Suppressor macrophage treated with lipopolysaccharide for 4 hours (primary cell): Measurements from ENCODE around the gene ADPGK.
A peak's percentile ranks its signal among the peaks of the same experiment; 100 is the strongest.
"Not testable (repeated sequence)": the region's sequence is repeated elsewhere in the genome, so short reads cannot be mapped to it uniquely, and the experiment has no call there.

Experiments used
- DNase-seq: peaks from one replicate; pipeline ENCODE4 v3.0.0-alpha.2; 2020

ADPGK gene

DNA sequence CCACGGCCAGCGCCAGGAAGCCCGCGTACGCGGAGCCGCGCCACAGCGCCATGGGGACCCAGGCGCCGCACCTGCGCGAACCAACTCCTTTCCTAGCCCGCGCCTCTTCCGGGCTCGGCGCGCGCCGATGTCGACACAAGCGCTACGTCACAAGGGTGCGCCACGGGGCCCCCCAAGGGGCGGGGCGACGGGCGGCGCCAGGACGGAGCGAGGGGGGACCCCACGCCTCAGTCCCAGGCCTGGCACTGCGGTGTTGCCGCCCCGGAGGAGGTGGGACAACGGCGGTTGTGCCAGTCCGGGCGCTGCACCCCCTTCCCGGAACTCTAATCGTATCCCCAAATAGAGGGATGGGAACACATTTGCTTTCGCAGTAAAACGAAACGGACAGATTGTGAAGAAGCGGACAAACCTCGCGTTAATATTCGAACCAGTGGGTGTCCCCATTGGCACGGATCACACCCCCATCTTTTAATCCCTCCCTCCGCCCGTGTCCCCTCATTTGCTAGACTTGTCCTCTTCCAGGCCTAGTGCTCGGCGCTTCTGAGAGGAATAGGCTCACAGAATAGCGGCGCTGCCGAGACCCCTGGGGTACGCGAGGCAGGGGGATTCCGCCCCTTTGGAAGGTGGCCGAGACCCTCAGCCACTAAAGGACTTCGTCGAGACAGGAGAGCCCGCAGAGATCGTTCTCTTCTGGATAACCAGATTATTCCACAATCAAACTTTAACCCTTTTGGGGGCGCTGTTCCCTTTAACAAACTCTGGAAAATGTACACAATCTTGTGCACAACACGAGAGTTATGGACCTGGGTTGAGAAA is at the start of gene ADPGK:
Gene ADPGK (minus strand): TSS at position 119 of the 816 bp plus-strand sequence. CDS start 67 bp downstream, at position 52.
- DNase-seq, result peak; percentile 98

DNA sequence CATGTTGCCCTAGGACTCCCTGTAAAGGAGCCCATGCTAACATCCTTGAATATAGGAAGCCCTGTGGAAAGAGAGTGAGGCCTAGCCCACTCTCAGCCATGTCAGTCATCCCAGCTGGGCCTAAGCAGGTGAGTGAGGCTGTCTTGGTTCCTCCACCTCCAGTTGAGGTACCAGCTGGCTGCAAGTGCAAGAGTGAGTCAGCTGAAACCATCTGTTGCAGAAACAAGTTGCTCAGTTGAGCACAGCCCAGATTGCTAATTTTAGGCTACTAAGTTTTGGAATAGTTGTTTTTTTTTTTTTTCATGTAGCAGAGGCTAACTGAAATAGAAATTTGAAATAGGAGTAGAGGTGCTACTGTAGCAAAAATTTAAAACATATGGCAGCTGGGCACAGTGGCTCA is 43.7 kb upstream of the ADPGK start:
- no peak for DNase-seq

DNA sequence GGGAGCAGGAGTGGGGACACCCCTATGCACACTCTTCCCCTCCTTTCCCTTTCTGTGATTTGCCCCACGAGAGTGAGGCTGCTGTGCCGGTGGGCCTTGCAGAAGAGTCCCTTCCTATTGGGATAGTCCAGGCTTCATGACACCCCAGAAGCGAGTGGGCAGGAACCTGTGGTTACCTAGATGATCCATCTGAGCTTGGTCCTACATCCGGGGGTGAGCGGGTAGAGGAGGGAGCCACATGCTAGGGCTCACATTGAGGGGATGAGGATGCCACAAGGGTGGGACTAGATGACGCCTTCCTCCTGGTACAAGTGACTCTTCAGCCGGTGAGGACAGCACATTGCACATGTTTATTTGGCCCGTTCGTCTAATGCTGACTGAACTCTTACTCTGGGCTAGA is 43.1 kb upstream of the ADPGK start:
- no peak for DNase-seq

DNA sequence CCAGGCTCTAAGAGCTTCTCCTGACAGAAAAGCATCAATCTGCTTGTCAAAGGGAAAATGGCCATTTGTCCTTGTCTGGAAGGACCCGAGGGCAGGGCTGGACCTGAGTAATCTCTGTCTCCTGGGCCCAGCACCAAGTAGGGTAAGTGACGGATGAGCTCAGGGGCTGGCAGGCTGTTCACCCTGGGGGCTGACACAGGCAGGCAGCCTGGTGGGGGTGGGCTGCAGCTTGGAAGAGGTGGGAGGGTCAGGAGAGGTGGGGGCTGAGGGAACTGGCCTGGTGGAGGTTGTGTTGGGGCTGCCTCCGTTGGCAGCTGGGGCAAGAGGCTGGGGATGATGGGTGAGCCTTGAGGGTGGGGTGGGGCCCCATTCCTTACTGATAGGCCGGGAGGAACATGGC is 42.3 kb upstream of the ADPGK start:
- DNase-seq, result no peak

DNA sequence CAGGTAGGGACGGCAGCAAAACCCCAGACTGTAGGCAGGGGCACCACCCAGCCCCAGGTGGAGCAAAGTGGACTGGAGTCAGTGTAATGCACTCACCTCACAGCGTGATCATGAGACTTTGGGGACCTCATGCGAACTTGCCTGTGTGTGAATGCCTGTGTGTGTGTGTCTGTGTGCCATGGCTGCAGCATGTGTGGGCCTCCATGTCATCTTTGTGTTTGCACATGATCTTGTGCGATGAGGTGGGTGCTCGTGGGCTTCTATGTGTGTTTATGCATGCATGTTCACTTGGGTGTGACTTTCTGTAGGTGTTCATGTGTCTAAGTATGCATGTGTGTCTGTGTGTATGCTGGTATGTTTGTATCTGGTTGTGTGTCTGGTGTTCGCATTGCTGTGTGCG is 41.2 kb upstream of the ADPGK start:
- no peak for DNase-seq

DNA sequence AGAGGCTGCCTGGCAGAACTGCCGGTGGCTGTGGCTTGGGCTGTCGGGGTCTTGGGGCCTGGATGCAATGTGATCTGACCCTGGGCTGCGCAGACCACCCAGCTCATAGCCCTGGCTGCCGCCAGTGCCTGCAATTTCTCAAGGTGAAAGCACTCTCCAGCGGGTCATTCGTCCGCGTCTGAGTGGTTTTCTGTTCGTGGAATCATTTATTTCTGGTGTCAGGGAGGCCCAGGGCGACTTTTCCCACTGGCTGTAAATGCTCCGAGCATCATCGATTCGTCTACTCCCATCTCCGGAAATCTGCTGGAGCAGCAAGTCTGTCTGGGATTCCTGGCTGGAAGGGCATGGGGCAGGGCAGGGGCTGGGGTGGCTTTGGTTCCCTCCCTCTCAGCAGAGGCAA is 40.6 kb upstream of the ADPGK start:
- DNase-seq, result no peak

DNA sequence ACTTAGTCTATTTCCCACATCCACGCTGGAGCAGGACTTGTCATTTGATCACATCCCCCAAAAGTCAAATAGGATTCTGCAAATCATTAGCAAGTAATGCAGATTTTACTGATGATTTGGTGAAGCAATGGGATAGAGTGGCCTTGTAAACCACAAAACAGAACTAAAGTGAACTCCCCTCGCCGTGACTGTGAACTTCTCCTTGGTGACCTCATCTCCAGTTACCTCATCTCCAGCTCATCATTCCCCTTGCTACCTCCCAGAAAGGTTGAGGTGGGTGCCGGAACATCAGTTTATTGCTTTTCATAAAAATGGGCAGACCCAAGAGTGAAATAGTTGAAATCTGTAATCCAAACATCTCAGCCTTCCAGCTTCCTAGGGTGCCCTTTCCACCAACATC is 36.7 kb upstream of the ADPGK start:
- peak; percentile 40 for DNase-seq

DNA sequence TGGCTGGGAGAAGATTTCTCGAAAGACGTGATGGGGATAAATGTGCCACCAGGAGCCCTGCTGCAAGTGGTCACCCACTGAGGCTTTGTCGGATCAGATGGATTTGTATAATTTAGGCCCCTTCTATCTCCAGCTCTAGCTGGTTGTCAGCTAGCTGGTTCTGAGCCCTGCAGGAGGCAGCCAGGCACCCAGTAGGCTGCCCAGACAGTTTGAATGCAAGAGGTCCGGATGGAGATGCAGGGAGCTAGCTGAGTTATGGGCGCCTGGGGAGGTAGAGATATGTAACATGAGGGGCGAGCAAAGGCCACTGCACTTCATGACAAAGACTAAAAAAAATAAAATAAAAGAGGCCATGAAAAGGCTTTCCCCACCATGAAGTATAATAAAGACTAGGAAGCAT is 35.1 kb upstream of the ADPGK start:
- DNase-seq, result no peak

DNA sequence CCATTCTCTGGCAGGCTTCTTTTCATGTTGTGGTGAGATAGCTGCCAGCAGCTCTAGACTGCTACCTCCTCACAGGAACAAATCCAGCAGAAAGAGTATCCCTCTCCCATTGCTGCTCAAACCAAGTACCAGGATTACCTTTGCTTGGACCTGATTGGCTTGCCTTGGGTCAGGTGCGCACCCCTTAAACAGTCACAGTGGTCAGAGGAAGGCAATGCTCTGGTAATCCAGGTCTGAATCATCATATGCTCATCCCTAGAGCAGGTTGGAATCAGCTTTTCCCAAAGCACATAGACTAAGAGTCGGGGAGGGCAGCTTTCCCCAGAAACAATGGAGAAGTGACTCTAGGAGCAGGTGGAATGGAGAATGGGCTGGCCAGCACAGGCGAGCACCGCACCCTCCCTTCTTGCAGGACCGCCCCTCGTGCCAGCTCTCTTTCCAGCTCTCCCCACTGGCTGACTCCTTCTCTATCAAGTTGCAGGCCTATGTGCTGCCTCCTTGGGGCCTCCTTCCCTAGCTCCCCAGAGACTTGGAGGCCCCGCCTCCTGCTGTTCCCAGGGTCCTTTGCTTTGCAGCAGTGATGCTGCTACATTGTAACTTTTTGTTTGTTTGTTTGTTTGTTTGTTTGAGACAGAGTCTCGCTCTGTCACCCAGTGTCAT is 29.9 kb upstream of the ADPGK start:
- DNase-seq, result no peak

DNA sequence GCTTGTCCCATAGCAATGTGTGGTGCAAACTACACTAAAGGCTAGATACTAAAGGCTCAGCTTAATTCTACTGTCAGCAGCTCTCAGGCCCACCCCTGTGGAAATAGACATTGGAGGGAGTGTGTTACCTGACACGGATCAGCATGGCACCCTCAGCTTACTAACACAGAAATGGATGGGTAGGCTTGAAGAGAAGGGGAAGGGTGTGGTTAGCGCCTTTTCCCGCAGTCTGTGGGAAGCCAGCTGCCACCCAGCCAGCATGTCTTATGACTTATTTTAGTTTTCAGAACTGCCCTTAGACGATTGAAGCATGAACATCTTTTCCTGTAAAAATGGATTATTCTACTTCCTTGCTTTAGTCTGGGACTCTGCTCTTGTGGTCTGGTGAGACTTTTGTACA is 25.8 kb upstream of the ADPGK start:
- DNase-seq, result no peak

DNA sequence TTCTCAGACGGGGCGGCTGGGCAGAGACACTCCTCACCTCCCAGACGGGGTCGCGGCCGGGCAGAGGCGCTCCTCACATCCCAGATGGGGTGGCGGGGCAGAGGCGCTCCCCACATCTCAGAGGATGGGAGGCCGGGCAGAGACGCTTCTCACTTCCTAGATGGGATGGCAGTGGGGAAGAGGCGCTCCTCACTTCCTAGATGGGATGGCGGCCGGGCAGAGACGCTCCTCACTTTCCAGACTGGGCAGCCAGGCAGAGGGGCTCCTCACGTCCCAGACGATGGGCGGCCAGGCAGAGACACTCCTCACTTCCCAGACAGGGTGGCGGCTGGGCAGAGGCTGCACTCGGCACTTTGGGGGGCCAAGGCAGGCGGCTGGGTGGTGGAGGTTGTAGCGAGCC is 23.8 kb upstream of the ADPGK start:
- not testable (repeated sequence) for DNase-seq

DNA sequence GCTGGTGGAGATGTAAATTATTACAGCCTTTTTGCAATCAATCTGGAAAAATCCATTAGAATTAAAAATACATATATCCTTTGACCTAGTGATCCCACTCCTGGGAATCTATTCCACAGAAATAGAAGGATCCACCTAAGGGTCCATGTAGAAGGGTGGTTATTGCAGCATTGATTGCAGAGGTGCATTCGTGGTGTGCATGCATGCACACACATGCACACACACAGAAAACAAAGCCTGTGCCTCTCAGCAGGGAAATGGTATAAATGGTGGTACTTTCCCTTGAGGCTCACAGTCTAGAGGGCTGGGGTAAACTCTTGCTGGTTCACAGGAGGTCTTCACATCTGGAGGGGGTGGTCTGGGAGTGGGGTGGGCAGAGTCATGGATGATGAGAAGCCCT is 19.4 kb upstream of the ADPGK start:
- no peak for DNase-seq

DNA sequence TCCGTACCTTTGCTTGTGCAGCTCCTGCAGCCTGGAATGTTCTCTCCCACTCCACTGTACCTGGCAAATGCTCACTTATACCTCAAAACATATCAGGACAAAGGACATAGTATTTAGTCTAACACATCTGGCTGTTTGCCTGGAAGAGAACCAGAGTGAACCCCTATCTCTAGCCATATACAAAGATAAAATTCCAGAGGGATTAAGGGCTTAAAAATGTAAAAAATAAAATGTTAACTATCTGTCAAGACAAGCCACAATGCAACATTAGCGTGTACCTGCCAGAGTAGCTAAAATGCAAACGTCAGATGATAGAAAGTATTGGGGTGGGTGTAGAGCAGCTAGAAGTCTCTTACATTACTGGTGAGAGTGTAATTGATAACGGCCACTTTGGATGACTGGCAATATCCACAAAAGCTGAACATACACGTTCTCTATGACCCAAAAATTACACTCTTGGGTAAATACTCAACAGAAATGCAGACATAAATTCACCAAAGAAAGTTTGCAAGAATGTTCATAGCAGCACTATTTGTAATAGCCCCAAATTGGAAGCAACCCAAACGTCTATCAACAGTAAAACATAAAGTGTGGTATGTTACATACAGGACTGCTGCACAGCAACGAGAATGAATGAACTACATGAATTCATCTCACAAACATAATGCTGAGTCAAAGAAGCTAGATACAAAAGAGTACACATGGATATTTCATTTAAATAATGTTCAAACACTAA is 18.2 kb upstream of the ADPGK start:
- DNase-seq, result no peak

DNA sequence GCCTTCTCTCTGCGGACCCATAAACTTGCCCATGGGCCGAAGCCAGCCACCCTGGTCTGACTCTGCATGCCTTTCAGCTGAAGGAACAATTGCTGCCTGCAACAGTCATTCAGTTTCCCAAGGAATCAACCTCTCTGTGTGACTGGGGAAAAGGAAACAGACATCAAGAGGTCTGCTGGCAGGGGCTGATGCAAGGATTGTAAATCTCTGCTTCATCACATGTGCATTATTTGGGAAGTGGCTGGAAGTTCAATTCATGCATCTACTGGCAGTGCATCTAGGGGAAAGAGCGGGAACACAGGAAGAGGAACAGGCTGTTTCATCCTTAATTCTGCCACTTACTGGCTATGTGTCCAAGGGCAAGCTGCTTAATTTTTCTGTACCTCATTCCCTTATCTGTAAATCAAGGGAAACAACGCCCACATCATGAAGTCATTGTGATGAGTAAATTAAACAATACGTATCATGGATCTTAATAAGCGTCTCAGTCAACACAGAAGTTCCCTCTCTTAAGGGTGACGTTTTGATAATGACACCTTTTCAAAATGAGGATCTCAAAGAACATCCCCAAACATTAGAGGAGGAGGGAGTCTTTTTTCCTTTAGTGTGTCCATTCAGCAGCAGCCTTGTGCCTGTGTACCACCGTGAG is 17.4 kb upstream of the ADPGK start:
- DNase-seq, result peak; percentile 61

DNA sequence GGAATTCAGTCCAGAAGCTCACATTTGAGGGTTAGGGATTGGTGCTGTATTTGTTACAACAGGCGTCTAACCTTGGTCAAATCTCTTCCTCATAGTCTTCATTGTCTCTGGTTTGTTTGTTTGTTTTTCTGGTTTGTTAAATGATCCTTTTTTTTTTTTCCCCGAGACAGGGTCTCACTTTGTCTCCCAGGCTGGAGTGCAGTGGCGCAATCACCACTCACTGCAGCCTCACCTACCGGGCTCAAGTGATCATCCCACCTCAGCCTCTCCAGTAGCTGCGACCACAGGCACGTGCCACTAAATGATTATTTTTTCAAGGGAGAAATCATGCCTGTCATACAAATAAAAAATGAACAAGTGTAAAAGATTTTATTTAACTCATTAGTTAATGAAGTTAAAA is 14.3 kb upstream of the ADPGK start:
- DNase-seq, result no peak

DNA sequence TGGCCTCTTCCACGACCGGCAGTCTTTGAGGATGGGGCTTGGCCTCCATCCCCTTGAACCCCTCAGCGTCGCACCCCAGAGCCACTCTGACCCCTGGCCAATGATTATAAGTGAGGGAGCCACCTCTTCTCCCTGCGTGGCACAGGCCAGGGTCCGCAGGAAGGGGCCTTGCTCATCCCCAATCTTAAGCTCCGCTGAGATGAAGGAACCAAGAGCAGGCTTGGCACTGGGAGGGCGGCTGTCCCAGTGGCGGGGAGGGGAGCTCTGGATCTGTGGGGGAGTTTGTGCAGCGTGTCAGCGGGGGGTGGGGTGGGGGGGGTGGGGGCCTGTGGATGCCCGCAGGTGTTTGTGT is 13.8 kb upstream of the ADPGK start:
- no peak for DNase-seq

DNA sequence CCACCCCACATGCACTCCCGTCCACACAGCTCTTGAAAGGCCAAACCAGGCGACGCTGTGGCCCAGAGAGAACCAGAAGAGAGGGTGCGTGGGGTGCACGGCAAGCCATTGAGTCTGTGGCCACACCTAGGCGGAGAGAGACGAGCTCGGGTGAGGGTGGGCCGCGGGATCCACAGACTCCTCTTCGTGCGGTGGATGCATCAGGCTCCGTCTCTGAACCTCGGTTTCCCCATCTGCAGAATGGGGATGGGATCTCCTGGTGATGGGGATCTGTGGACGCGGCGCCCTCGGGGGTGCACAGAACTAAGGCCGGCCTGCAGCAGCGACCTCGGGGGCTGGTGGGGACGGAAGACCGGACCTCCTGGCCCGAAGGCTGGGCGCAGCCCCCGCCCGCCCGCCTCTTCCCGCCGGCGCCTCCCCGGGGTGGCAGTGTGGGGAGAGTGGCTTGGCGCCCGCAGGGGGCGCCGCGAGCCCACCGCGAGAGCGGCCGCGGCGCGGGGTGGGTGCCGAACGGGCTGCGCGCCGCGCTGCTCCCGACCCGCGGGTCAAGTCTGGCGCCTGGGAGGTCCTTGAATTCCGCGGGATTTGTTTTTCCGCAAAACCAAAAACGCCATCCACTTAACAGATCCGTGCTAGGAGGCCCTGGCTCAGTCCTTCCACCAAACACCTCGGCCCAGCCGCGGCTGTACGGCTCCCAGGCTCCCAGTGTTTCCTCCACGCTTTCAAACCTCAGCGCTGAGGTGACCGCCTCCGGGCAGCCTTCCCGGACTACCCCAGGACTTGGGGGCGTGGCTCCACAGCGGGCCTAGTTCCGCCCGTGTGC is 13.2 kb upstream of the ADPGK start:
- DNase-seq, result peak; percentile 62

DNA sequence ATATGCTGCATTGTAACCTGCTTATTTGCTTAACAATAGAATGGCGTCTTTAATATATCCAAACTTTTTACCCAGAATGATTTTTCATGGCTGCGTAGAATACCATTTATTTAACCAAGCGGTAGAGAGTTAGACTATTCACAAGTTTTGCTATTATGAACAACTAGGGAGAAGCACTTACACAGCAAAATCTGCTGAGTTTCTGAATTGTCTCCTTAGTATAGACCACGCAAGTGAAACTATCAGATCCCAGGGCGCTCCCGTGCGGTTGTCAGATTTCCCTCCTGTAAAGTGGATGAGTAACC is 12.6 kb upstream of the ADPGK start:
- peak; percentile 44 for DNase-seq

DNA sequence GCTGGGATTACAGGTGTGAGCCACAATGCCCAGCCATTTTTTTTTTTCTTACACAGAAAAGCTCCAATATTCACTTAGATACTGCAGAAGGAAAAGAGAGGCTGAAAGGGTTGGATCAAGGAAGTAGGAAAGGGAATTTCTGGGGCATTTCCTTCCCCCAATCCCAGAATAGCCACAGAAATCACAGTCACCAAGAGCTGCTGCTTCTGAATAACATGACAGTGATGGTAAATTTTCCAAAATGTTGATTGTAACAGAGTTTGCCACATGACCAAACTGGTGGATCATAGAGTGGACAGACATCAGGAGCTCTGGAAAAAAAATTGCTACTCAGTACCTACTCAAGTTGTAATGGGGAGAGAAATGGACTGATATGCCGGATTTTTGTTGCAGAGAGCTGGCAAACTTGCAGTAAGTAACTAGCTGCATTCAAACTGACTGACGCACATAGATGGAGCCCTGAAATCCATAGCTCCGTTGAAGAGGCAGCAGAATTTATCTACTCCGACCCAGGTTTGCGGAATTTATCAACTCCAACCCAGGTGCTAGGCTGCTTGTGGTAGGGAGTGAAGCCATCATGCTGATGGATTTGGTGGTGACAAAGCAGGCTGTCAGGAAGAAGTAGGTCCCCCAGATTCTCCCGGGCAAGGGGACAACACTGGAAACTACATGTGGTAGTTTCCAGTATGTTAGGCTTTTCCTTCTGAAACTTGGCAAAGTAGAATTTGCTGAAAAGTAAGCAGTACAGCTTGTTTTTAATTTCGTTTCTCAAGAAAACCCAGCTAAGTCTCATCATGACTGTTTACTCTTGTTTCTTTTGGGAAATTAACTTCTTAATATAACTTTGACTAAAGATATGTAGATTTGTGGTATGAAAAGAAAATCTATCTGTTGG is 10.5 kb upstream of the ADPGK start:
- peak; percentile 19 for DNase-seq

DNA sequence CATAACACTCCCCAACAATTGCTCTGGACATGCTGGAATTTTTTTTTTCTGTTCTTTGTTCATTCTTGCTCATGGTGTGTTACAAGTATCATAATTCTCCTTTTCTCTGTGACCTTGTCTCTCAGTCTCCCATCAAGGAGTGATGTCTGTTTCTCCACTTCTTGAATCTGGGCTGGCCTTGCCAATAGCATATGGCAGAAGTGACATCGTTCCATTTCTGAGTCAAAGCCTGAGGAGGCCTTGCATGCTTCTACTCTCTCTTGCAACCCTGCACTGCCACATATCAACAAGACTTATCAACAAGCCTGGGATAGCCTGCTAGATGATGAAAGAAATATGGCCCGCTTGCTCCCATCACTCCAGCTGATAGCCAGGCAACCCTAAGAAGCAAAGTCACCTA is 8.9 kb upstream of the ADPGK start:
- DNase-seq, result peak; percentile 40

DNA sequence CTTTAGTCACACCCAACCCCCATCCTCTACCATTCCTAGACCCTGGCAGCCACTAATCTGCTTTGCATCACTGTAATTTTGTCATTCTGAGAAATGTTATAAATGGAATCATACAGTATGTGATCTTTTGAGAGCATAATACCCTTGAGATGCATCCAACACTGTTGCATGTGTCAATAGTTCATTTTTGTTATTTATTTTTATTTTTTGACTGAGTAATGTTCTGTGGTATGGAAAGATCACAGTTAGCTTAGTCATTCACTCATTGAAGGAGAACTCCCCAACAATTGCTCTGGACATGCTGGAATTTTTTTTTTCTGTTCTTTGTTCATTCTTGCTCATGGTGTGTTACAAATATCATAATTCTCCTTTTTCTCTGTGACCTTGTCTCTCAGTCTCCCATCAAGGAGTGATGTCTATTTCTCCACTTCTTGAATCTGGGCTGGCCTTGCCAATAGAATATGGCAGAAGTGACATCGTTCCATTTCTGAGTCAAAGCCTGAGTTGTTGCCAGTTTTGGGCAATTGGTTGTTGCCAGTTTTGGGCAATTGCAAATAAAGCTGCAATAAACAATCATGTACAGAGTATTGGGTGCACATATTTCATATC is 6.8 kb upstream of the ADPGK start:
- peak; percentile 87 for DNase-seq
